GM19099 (cell line): ENCODE measurements around the gene PWWP2B.

ENCODE experiments used
- POLR2A ChIP-seq: IDR thresholded peaks from 3 replicates; pipeline ENCODE4 v1.6.1; 2011; ENCODE audit warnings: low read depth; ENCODE audit not compliant: insufficient read length; ENCODE audit errors: extremely low read depth

The PWWP2B gene

GRCh38 chr10:132395704-132396493 lies 1.1 kb upstream of the PWWP2B start:
- TF ChIP-seq POLR2A = no peak

GRCh38 chr10:132396494-132397035 lies 435 bp upstream of the PWWP2B start:
- no peak for TF ChIP-seq POLR2A

GRCh38 chr10:132397671-132398565 lies 918 bp downstream of the PWWP2B start:
- no peak for TF ChIP-seq POLR2A

GRCh38 chr10:132398566-132398991 lies 1.6 kb downstream of the PWWP2B start:
- no peak for TF ChIP-seq POLR2A

- no peak for TF ChIP-seq POLR2A
These were observed 2.4 kb downstream of the PWWP2B start for GRCh38 chr10:132399117-132400035.

- no peak for TF ChIP-seq POLR2A
These were observed 3.1 kb downstream of the PWWP2B start for GRCh38 chr10:132400041-132400546.

GRCh38 chr10:132400547-132401151 lies 3.6 kb downstream of the PWWP2B start:
- TF ChIP-seq POLR2A = no peak

- no peak for TF ChIP-seq POLR2A
These were observed 4.6 kb downstream of the PWWP2B start for GRCh38 chr10:132401401-132402118.

GRCh38 chr10:132402781-132403241 lies 5.8 kb downstream of the PWWP2B start:
- no peak for TF ChIP-seq POLR2A

- no peak for TF ChIP-seq POLR2A
These were observed 6.6 kb downstream of the PWWP2B start for GRCh38 chr10:132403511-132404168.

GRCh38 chr10:132404169-132404880 lies 7.3 kb downstream of the PWWP2B start:
- no peak for TF ChIP-seq POLR2A

GRCh38 chr10:132404911-132405462 lies 8.0 kb downstream of the PWWP2B start:
- TF ChIP-seq POLR2A = no peak

- TF ChIP-seq POLR2A = no peak
These were observed 8.5 kb downstream of the PWWP2B start for GRCh38 chr10:132405463-132405991.
